Stimulated activated CD8-positive, alpha-beta memory T cell treated with anti-CD3 and anti-CD28 coated beads, Interleukin-15, amount 100 ng/mL, for 24 hours (primary cell): ENCODE data around the gene FAM151A.

ENCODE experiments used
- DNase-seq: peaks from one replicate; pipeline ENCODE4 v3.0.0-alpha.2; 2020; ENCODE audit warnings: low read depth

The FAM151A gene

GRCh38 chr1:54579337-54579781, 44.0 kb downstream of the FAM151A start:
- DNase-seq, result no peak

GRCh38 chr1:54577612-54578011, 45.7 kb downstream of the FAM151A start:
- DNase-seq, result no peak

- DNase-seq, result no peak
Observed at GRCh38 chr1:54575605-54576290, 47.6 kb downstream of the FAM151A start.

- DNase-seq, result no peak
Observed at GRCh38 chr1:54575161-54575560, 48.2 kb downstream of the FAM151A start.

GRCh38 chr1:54574158-54574778, 49.1 kb downstream of the FAM151A start:
- DNase-seq, result no peak

- DNase-seq, result no peak
Observed at GRCh38 chr1:54572542-54572850, 50.8 kb downstream of the FAM151A start.

GRCh38 chr1:54571803-54572541, 51.4 kb downstream of the FAM151A start:
- DNase-seq, result no peak

- no peak for DNase-seq
Observed at GRCh38 chr1:54571326-54571725, 52.0 kb downstream of the FAM151A start.

GRCh38 chr1:54570161-54570560, 53.2 kb downstream of the FAM151A start:
- no peak for DNase-seq

GRCh38 chr1:54569339-54569738, 54.0 kb downstream of the FAM151A start:
- DNase-seq, result no peak

GRCh38 chr1:54567961-54568360, 55.4 kb downstream of the FAM151A start:
- DNase-seq, result no peak

GRCh38 chr1:54566438-54567141, 56.7 kb downstream of the FAM151A start:
- no peak for DNase-seq

GRCh38 chr1:54565113-54565501, 58.2 kb downstream of the FAM151A start:
- no peak for DNase-seq

- no peak for DNase-seq
Observed at GRCh38 chr1:54564312-54565112, 58.8 kb downstream of the FAM151A start.

- no peak for DNase-seq
Observed at GRCh38 chr1:54559771-54560231, 63.5 kb downstream of the FAM151A start.
